Renal cortical epithelial cell (primary cell): ENCODE measurements around the gene B4GALT5. TPM values are rescaled to one million over a fixed set of nuclear protein-coding genes. Genes with fewer than 3 reads are reported as not detected.
A peak's percentile ranks its signal among the peaks of the same experiment; 100 is the strongest.

Experiments
- DNase-seq: peaks from one replicate; pipeline ENCODE4 v3.0.0-alpha.2; 2011; ENCODE audit warnings: low read depth
- total RNA-seq: library from RNA; depleted of rRNA; stranded (reverse); fragments of >200 nt; gene quantifications from 2 replicates; pipeline ENCODE4 v1.2.3, GENCODE V29; 2014

Gene B4GALT5
- total RNA-seq, 1 donor from 2014 or later = 59.9 TPM

DNA sequence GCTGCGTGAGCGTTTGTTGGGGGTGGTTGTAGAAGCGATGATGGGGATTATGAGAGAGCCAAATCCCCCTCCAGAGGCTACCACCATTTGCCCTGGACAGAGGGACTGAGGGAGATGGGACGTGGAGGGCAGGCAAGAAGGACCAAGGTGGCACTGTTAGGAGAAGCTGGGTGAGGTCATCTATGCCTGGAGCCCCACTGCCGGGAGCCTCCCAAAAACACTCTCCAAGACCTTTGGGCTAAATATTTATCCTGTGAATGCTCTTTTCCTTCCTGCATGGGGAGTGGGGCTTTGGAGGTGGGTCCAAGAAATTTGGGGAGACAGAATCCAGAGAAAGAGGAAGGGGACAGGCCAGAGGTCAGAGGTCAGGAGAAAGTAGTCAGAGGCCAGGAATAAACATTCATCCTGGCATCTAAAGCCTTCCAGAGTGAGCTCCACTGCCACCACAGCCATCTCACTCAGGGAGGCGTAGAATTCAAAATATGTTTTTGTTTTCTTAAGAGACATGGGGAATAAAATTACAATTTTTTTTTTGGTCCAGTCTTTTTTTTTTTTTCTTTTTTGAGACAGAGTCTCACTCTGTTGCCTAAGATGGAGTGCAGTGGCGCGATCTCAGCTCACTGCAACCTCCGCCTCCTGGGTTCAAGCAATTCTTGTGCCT is 128.0 kb downstream of the B4GALT5 start:
- DNase-seq = no peak

DNA sequence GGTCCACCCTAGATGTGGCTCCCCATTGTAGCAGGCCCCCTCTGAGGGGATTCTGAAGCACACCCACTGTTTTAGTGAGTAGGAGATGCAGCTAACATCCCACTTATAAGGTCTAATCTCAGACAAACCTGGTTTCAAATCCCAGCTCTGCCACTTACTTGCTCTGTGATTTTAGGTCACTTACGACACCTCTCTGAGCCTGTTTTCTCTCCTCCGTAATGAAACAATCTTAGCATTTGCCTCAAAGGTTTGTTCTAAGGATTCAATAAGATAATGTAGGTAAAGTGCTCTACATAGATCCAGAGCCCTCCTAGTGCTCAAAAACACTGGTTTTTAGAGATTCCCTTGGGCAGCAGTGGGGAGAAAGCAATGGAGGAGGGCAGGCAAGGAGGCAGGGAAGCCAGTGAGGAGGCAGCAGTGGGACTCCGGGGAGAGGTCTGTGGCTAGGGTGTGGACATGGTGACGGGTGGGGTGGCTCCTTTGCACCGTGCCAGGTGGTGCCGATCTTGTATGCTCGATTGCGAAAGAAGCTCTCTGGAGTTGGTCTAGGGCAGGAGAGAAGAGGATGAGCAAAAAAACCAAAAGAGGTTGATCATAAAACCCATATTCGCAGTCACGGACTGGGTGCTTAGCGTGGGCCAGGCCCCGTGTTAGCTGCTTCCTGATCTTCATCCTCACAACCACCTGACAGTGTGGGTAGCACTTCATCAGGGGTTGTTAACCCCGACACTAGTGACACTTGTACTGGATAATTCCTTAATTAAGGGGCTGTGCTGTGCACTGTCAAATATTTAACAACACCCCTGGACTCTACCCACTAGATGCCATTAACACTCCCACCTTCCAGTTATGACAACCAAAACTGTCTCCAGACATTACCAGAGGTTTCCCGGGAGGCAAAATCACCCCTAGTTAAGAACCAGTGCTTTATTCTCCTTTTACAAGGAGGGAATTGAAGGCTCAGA is 129.0 kb downstream of the B4GALT5 start:
- no peak for DNase-seq

DNA sequence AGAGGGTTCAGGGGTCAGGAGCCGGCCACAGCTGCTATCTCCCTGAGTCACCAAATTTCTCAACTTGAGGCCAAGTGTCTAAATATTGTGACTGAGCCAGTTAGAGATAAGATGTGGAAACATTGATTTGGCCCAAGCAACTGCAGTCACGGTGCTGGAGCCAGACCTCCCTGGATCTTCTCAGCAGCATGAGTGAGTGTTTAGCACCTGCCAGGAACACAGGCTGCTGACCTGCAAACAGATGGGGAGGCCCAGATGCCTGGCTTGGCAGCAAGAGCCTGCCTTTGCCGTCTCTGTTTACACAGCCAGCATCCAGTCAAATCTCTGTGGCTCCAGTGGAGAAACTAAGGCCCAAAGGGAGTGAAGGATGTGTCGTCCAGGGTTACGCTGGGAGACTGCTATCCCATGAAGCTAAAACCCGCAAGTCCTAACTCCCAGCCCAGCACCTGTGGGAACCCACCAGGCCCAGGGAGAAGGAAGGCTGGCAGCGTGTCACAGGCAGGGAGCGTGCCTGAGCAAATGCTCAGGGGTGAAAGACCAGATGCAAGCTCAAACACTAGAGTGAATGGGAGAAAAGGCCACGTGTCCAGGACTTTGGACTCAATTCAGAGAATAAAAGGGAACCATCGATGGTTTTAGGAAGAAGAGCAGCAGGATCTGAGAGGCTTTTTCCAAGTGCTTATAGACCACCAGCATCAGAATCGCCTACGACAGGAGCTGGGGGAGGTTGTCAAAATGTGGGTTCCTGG is 129.8 kb downstream of the B4GALT5 start:
- DNase-seq = peak; percentile 20

DNA sequence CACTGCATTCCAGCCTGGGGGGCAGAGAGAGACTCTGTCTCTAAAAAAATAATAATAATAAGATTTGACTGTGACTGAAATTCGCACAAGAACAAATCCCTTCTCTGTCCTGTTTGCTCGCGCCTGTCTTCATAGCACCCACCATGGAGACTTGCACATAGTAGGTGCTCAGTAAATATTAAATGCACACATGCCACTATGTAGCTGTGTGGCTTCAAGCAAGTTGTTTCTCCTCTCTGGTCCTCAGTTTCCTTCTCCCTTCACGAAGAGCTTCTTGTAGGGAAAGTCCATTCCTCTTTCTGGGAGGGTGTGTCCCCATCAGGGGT is 130.4 kb downstream of the B4GALT5 start:
- DNase-seq = no peak

Other genes starting within 250 kb of the B4GALT5 start
- under 0.01 and 0.30 TPM in 2 replicates for gene KCNB1, start 231.2 kb downstream of the B4GALT5 start, total RNA-seq
- gene PTGIS, start 145.7 kb downstream of the B4GALT5 start, total RNA-seq = 0.52 and 7.1 TPM in 2 replicates
- 5.7 and 10.3 TPM in 2 replicates for gene SLC9A8, start 99.0 kb upstream of the B4GALT5 start, total RNA-seq
- gene SPATA2, start 201.7 kb upstream of the B4GALT5 start, total RNA-seq = 0.87 and 5.7 TPM in 2 replicates
- gene RNF114, start 222.5 kb upstream of the B4GALT5 start, total RNA-seq = 180 and 196 TPM in 2 replicates